Stimulated activated memory B cell treated with anti-CD40 and anti-IgM and Interleukin-4, amounts not matched to agents 10 μg/mL and 1 μg/mL and 100 μg/mL, for 72 hours (primary cell): ENCODE measurements around the gene SLC25A20.
A peak's percentile ranks its signal among the peaks of the same experiment; 100 is the strongest.

Source experiments
- ATAC-seq: fragments of 150-1000 bp; cut with Tn5 transposase; 2 replicates; pipeline ENCODE4 v1.10.0; 2021
- H3K27ac Mint-ChIP-seq: one replicate; pipeline ENCODE4 v1.8.0; 2022; ENCODE audit warnings: mild to moderate bottlenecking, mixed read lengths
- H3K27me3 Mint-ChIP-seq: one replicate; pipeline ENCODE4 v1.8.0; 2022; ENCODE audit warnings: mixed read lengths
- H3K36me3 Mint-ChIP-seq: one replicate; pipeline ENCODE4 v1.8.0; 2022; ENCODE audit warnings: mixed read lengths
- H3K4me1 Mint-ChIP-seq: one replicate; pipeline ENCODE4 v1.8.0; 2022; ENCODE audit warnings: mixed read lengths
- H3K4me3 Mint-ChIP-seq: one replicate; pipeline ENCODE4 v1.8.0; 2022; ENCODE audit warnings: mild to moderate bottlenecking, moderate library complexity, mixed read lengths
- H3K9me3 Mint-ChIP-seq: one replicate; pipeline ENCODE4 v1.8.0; 2022; ENCODE audit warnings: mixed read lengths

SLC25A20 gene

DNA sequence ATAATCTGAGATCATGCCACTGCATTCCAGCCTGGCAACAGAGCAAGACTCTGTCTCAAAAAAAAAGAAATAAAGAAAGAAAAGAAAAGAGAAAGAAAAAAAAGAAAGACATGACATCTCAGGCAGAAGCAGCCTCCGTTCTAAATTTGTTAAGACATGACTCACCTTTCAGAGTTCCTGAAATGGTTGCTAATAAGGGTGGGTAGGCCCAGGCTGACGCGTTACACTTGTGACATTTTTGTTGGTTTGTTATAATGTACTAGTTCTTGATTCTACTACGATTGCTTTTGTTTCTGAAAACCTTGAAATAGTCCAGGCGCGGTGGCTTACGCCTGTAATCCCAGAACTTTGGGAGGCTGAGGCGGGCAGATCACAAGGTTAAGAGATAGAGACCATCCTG lies 21.0 kb downstream of the SLC25A20 start:
- Mint-ChIP-seq H3K9me3 (no peaks in the 10 kb centered on the region), H3K4me1 (peaks cover 14% of the 10 kb centered on the region)

DNA sequence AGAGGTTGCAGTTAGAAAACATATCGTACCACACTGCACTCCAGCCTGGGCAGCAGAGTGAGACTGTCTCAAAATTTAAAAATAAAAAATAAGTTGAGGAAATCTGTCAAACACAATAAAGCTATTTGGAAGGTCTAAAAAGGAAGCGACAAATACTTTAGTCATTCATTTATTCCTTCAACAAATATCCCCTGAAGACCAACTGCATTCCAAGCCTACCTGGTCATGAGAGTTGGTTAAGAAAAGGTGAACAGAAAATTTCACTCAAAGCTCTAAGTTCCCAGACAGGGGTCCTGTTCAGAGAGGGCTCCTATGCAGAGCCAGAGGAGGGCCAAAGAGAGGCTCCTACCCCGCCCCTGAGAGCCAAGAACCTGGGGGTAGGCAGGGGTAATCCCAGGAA lies 35.6 kb downstream of the SLC25A20 start:
- H3K27me3 Mint-ChIP-seq = no peaks in the 10 kb centered on the region
- peaks cover 38% of the 10 kb centered on the region for H3K36me3 Mint-ChIP-seq
- H3K9me3 Mint-ChIP-seq = no peaks in the 10 kb centered on the region
- no peaks in the 10 kb centered on the region for H3K4me1 Mint-ChIP-seq
- no peak for ATAC-seq
- H3K27ac Mint-ChIP-seq = no peak overlapping the region
- H3K4me3 Mint-ChIP-seq = no peak overlapping the region

More for the DNA sequence above, 21.0 kb downstream of the SLC25A20 start:
- Mint-ChIP-seq H3K27ac (no peak overlapping the region), H3K36me3 (peaks cover 36% of the 10 kb centered on the region), H3K4me3 (no peak overlapping the region), H3K27me3 (no peaks in the 10 kb centered on the region)
- no peak for ATAC-seq

DNA sequence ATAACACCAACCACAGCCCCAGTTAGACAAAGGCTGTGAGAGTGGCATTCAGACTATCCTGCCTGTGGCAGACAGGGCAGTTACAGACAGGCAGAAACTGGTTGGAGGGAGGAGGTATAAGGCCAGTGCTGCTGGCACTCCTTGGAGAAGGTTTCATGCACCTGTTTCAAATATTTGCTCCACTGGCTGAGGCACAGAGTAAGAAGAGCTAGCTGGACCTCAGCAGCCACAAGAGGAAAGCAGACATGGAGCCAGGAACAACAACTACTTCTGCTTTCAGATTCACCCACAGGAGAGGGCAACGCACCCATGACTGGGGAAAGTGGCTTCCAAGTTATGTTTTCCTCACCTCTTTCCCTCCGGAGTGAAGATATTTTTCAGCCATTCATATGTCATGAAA lies 39.5 kb downstream of the SLC25A20 start:
- H3K4me3 Mint-ChIP-seq = no peak overlapping the region
- H3K4me1 Mint-ChIP-seq = no peaks in the 10 kb centered on the region
- H3K9me3 Mint-ChIP-seq = no peaks in the 10 kb centered on the region
- H3K27ac Mint-ChIP-seq = no peak overlapping the region
- no peaks in the 10 kb centered on the region for H3K27me3 Mint-ChIP-seq
- ATAC-seq = no peak
- H3K36me3 Mint-ChIP-seq = peaks cover 40% of the 10 kb centered on the region

DNA sequence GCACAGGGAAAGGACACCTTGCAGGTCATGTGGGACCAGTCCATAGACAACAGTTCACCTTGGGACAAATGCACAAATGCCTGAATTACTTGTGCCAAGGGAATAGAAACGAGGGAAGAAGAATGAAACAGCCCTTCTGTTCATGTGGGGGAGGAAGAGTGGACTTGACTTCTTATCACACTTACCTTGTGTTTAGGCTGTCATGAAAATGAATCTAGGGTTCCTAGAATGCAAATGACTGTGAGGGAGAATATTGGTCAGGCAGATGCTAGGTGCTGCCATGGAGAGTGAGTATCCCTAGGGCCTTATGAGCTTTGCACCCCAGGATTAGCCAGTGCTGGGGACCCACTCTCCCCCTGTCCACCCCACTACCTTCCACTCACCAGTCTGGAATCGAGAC lies 40.0 kb downstream of the SLC25A20 start:
- no peak for ATAC-seq
- H3K4me1 Mint-ChIP-seq = no peaks in the 10 kb centered on the region
- H3K27me3 Mint-ChIP-seq = no peaks in the 10 kb centered on the region
- H3K4me3 Mint-ChIP-seq = no peak overlapping the region
- peaks cover 40% of the 10 kb centered on the region for H3K36me3 Mint-ChIP-seq
- H3K9me3 Mint-ChIP-seq = no peaks in the 10 kb centered on the region
- H3K27ac Mint-ChIP-seq = no peak overlapping the region

DNA sequence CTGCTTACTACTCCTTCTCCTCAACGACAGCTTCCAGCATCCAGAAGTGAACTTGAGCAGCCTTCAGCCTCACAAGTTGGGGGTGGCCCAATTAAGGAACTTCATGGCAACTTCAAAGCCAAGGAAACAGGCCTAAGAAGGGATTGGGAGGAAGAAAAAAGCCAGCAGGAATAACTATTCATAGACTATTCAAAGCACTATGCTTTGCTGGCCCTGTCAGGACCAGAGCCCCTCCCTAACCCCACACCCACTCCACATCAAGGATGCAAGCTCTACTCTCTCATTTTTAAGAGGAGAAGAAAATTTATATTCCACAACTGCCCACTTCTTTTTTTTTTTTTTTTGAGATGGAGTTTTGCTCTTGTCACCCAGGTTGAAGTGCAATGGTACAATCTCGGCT lies 41.0 kb downstream of the SLC25A20 start:
- no peaks in the 10 kb centered on the region for H3K9me3 Mint-ChIP-seq
- no peak for ATAC-seq
- no peak overlapping the region for H3K27ac Mint-ChIP-seq
- peaks cover 40% of the 10 kb centered on the region for H3K36me3 Mint-ChIP-seq
- no peaks in the 10 kb centered on the region for H3K27me3 Mint-ChIP-seq
- H3K4me3 Mint-ChIP-seq = no peak overlapping the region
- H3K4me1 Mint-ChIP-seq = no peaks in the 10 kb centered on the region

DNA sequence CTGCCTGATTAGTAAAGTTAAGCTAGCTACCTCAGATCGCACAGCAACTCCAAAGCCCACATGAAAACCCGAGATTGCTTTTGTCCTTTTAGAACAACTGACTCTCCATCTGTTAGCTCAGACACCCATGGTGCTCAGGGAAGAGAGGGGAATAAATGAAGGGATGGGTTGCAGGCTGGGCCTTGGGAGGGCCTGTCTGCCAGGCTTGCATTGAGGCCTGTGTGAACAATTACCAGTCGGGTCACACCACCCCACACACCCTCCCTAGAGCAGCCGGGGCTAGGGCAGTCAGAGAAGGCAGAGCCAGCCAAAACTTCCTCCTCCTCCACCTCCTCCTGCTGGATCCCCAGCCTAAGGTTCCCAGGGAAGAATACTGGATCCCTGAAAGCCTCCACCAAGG lies 42.2 kb downstream of the SLC25A20 start:
- Mint-ChIP-seq H3K4me1 (no peaks in the 10 kb centered on the region), H3K27me3 (no peaks in the 10 kb centered on the region), H3K4me3 (no peak overlapping the region), H3K36me3 (peaks cover 32% of the 10 kb centered on the region), H3K9me3 (no peaks in the 10 kb centered on the region), H3K27ac (no peak overlapping the region)
- no peak for ATAC-seq

DNA sequence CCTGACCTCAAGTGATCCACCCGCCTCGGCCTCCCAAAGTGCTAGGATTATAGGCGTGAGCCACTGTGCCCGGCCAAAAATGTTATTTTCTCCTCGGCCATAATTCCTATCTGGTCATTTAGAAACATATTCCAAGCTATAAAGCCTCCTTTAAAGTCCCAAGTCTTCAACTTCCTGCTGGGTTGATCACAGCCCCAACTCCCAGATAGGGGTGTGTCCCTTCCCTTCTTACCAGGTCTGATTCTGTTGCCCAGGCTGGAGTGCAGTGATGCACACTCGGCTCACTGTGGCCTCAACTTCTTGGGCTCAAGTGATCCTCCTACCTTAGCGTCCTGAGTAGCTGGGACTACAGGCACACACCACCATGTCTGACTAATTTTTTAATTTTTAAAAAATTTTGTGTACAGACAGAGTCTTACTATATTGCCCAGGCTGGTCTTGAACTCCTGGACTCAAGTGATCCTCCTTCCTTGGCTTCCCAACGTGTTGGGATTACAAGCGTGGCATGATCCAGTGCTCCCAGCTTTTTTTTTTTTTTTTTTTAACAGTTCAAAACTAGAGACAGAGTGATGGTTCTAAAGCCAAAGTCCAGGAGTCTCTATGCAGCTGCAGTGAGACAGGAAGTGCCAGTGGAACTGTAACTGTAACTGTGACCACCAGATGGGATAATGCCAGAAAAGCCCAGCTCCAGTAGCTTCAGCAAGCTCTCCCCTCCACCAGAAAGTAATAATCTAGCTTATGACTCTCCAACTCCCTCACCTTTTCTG lies 42.8 kb downstream of the SLC25A20 start:
- Mint-ChIP-seq H3K27me3 (no peaks in the 10 kb centered on the region), H3K4me3 (no peak overlapping the region), H3K27ac (no peak overlapping the region), H3K36me3 (peaks cover 32% of the 10 kb centered on the region), H3K9me3 (no peaks in the 10 kb centered on the region), H3K4me1 (no peaks in the 10 kb centered on the region)
- ATAC-seq = no peak

DNA sequence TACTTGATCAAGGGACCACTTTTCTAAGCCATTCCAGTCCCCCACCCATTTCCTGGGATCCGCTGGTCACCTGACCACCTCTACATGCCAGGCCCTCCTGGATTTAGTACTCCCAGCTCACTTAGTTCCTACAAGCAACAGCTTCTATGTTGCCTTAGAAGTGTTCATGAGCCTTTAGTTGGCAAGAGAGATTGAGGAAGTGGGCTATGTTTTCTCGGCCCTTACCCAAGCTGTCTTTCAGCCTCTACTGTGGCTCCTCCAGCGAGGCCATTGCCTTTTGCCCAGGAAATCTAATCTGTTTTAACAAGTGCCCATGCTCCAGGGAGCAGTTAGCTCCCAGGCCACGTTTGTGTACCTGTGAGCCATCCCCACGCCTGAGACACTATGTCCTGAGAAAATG lies 46.5 kb downstream of the SLC25A20 start:
- Mint-ChIP-seq H3K27ac (no peak overlapping the region), H3K9me3 (no peaks in the 10 kb centered on the region), H3K36me3 (peaks cover 6% of the 10 kb centered on the region), H3K4me1 (peaks cover 13% of the 10 kb centered on the region), H3K27me3 (no peaks in the 10 kb centered on the region), H3K4me3 (no peak overlapping the region)
- no peak for ATAC-seq

DNA sequence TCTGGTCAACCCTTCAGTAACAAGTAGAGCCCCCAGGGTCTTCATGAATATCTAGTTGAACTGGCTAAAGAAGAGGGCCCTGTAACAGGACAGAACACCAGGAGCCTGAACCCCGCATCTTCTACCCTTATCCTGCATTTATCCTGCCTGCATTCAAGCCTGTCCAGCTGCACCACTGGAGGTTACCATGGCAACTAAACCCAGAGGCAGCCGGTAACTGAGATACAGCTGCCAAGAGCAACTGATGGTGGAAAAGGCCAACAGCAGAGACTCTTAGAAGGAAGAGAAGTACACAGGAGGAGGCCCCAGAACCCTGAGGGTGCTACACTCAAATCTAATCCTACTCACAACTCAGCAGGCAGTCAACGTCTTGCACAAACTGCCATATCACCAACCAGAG lies 47.3 kb downstream of the SLC25A20 start:
- no peak overlapping the region for H3K27ac Mint-ChIP-seq
- H3K27me3 Mint-ChIP-seq = no peaks in the 10 kb centered on the region
- no peak for ATAC-seq
- no peaks in the 10 kb centered on the region for H3K9me3 Mint-ChIP-seq
- no peaks in the 10 kb centered on the region for H3K36me3 Mint-ChIP-seq
- H3K4me1 Mint-ChIP-seq = peaks cover 13% of the 10 kb centered on the region
- H3K4me3 Mint-ChIP-seq = no peak overlapping the region

DNA sequence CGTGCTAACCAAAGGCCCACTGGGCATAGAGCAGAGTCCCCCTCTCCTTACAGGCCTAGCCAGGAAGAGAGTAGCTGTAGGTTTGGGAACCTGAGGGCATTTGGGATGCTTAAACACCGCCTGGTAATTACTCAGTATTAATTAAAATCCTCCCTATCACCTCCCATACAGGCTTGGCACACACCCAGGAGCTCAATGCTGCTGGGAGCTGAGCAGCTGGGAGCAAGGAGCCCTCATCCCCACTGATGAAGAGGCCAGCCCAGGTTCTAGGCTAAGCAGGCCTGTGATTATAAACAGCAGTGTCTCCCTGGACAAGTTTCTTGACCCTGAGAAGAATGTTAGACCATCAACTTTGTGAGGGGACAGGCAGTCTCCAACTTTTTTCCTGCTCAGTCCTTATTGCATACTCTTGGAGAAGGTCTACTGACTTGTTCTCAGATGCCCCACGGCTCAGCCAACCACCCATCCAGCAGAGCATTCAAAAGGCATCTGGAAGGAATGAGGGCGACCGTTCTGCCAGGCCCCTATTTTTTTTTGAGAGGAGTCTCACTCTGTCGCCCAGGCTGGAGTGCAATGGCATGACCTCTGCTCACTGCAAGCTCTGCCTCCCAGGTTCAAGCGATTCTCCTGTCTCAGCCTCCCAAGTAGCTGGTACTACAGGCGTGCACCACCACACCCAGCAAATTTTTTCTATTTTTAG lies 49.7 kb downstream of the SLC25A20 start:
- ATAC-seq = no peak
- H3K4me3 Mint-ChIP-seq = no peak overlapping the region
- no peaks in the 10 kb centered on the region for H3K9me3 Mint-ChIP-seq
- peaks cover 20% of the 10 kb centered on the region for H3K4me1 Mint-ChIP-seq
- H3K36me3 Mint-ChIP-seq = no peaks in the 10 kb centered on the region
- no peaks in the 10 kb centered on the region for H3K27me3 Mint-ChIP-seq
- peak overlapping the region; percentile 86 for H3K27ac Mint-ChIP-seq

DNA sequence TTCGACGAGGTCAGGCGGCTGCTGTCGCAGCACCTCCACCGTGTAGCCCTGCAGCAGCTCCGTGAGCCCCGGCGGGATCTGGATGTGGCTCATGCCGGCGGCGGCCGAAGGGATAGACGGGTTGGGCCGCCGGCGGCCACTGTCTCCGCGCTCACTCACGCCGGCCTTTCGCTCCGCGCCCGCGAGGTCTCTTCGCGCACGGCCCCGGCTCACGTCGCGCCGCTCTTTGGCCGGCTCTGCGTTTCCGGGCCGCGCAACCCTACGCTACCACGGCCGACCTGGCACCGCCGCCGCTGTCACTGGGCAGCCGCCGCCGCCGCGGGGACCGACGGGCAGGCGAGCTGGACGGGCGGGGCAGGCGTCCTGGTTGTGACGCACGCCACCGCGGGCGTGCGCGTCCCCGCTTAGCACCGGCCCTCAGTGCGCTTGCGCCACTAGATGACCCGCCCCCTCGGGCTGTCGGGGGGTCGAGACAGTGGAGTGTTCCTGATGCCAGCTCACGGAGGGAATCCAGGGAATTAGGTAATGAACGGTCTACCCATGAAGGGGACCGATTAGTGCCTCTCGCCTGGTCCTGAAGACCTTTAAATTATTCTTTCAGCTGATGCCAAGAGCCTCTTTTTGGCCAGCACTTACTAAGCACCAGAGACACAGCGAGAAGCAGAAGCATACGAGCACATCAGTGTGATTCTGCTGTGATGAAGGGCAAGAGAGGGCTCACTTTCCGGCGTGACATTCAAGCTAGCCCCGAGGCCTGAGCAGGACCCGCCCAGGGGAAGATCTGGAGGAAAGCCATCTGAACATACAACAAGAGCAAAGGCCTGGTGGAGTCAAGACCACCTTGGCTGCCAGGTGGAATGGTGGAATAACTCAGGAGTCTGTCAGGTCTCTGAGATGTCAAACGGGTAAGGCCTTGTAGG lies 50.9 kb downstream of the SLC25A20 start, which contains the start of gene PRKAR2A:
TSS of gene PRKAR2A (minus strand) at position 371 of the 920 bp plus-strand sequence. CDS start at position 93, 278 bp downstream.
- H3K9me3 Mint-ChIP-seq = no peaks in the 10 kb centered on the region
- peak; percentile 98 for ATAC-seq
- H3K36me3 Mint-ChIP-seq = no peaks in the 10 kb centered on the region
- H3K4me1 Mint-ChIP-seq = peaks cover 20% of the 10 kb centered on the region
- H3K27me3 Mint-ChIP-seq = no peaks in the 10 kb centered on the region
- peak within 1 kb of the TSS; percentile 86 for H3K27ac Mint-ChIP-seq
- peak within 1 kb of the TSS; percentile 92 for H3K4me3 Mint-ChIP-seq

DNA sequence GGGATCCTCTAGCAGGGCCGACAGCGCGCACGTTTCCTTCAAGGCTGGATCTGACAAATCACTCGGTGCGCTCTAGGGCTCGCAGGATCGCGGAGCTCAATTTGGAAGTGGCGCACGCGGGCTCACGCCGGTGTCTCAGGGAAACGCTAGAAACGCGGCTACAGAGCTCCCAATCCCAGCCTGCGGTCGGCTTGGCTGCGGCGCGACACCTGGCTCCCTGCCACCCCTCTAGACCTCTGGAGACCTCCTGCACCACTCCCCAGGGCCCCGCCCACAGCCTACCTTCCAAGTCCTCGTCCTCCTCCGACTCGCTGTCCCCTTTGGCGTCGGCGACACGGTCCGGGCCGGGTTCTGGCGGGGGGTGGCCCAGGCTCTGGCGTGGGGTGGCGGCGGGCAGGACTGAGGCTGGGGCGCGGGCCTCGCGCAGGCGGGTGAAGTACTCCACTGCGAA lies 51.6 kb downstream of the SLC25A20 start:
- no peaks in the 10 kb centered on the region for H3K36me3 Mint-ChIP-seq
- H3K4me3 Mint-ChIP-seq = peak overlapping the region; percentile 92
- peak; percentile 70 for ATAC-seq
- no peaks in the 10 kb centered on the region for H3K27me3 Mint-ChIP-seq
- no peaks in the 10 kb centered on the region for H3K9me3 Mint-ChIP-seq
- peak overlapping the region; percentile 86 for H3K27ac Mint-ChIP-seq
- H3K4me1 Mint-ChIP-seq = peaks cover 23% of the 10 kb centered on the region

DNA sequence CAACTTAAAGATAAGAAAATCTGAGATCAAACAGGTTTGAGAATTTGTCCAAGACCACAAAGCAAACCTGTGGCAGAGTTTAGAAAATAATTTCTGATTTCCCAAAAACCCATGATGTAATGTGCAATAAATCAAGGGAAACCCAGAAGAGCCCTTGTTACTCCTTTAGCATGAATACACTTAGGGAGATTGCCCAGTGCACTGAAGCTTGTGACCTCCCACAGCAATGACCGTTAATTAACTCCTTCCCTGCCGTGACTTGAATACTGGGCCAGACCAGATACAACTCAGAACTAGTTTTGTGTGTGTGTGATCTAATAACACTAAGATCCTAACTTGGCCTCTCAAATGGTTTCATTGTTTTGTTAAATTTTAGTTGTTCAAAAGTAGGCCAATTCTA lies 53.5 kb downstream of the SLC25A20 start:
- no peak overlapping the region for H3K27ac Mint-ChIP-seq
- no peak for ATAC-seq
- H3K9me3 Mint-ChIP-seq = no peaks in the 10 kb centered on the region
- no peaks in the 10 kb centered on the region for H3K27me3 Mint-ChIP-seq
- H3K36me3 Mint-ChIP-seq = no peaks in the 10 kb centered on the region
- H3K4me1 Mint-ChIP-seq = peaks cover 26% of the 10 kb centered on the region
- no peak overlapping the region for H3K4me3 Mint-ChIP-seq

DNA sequence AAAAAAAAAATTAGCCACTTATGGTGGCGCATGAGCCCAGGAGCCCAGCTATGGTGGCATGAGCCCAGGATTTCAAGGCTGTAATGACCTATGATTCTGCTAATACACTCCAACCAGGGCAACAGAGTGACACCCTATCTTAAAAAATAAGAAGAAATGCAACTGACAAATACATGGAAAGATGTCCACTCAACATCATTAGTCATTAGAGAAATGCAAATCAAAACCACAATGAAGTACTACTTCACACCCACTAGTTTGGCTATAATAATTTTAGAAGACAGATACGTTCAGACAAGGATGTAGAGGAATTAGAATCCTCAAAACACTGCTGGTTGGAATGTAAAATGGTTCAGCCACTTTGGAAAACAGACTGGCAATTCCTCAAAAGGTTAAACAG lies 61.5 kb downstream of the SLC25A20 start:
- Mint-ChIP-seq H3K36me3 (peaks cover 27% of the 10 kb centered on the region), H3K27ac (no peak overlapping the region), H3K4me3 (no peak overlapping the region), H3K9me3 (peaks cover 3% of the 10 kb centered on the region), H3K27me3 (no peaks in the 10 kb centered on the region), H3K4me1 (peaks cover 28% of the 10 kb centered on the region)
- ATAC-seq = no peak
